Measurements from ENCODE around the gene AOX1. TPM values are rescaled to one million over a fixed set of nuclear protein-coding genes. Genes with fewer than 3 reads are reported as not detected.

AOX1 gene
- total RNA-seq, 1 experiment from 2014 or later, result 5.1 TPM

DNA sequence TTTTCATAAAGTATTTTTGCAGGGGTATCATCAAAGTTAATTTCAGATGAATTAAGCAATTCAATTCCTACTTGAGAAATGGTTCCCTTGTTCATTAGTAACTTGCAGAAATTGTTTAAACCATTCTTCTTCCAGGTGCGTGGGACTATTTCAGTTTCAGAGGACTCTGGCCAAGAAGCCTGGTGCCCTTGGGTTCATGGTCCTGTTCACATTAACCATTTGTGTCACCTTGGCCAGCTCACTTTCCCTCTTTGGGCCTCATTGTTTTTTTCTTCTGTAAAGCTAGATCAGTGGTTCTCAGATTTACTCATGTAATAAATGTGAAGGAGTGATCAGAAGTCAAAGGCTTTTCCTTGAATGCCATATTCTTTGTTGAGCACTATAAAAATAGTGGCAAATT, 113.5 kb downstream of the AOX1 start:
- H3K4me1 ChIP-seq (replicated peaks; ENCODE audit: insufficient read depth), result peaks cover 8% of the 10 kb centered on the region
- H4K20me1 ChIP-seq (ENCODE audit: insufficient read depth), result no peaks in the 10 kb centered on the region
- no peak for DNase-seq
- no peak overlapping the region for H3K27ac ChIP-seq
- H3K4me2 ChIP-seq, result no peak overlapping the region
- no peaks in the 10 kb centered on the region for H3K9me2 ChIP-seq (ENCODE audit: insufficient read depth)
- H3K36me3 ChIP-seq (ENCODE audit: low read depth), result no peaks in the 10 kb centered on the region
- H3K79me2 ChIP-seq (ENCODE audit: low read depth), result no peaks in the 10 kb centered on the region
- TF ChIP-seq, protein P1, sequence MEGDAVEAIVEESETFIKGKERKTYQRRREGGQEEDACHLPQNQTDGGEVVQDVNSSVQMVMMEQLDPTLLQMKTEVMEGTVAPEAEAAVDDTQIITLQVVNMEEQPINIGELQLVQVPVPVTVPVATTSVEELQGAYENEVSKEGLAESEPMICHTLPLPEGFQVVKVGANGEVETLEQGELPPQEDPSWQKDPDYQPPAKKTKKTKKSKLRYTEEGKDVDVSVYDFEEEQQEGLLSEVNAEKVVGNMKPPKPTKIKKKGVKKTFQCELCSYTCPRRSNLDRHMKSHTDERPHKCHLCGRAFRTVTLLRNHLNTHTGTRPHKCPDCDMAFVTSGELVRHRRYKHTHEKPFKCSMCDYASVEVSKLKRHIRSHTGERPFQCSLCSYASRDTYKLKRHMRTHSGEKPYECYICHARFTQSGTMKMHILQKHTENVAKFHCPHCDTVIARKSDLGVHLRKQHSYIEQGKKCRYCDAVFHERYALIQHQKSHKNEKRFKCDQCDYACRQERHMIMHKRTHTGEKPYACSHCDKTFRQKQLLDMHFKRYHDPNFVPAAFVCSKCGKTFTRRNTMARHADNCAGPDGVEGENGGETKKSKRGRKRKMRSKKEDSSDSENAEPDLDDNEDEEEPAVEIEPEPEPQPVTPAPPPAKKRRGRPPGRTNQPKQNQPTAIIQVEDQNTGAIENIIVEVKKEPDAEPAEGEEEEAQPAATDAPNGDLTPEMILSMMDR (conservative IDR thresholded peaks at IDR 0.05), result no peak
- no peak for TF ChIP-seq EZH2 (IDR thresholded peaks at IDR 0.05; ENCODE audit: low read depth)
- H3K9me3 ChIP-seq (ENCODE audit: insufficient read depth, low read depth), result no peaks in the 10 kb centered on the region
- POLR2A ChIA-PET (ENCODE audit: unreplicated experiment), result no interaction called here
- peaks cover 7% of the 10 kb centered on the region; the same call in 1 of the 2 replicates for H3F3A ChIP-seq (ENCODE audit: insufficient read depth, low read depth)
- intact Hi-C loops (cut with micrococcal nuclease; ENCODE audit: unreplicated experiment), result no loop called here
- H3K4me3 ChIP-seq, result no peak overlapping the region
- no peak overlapping the region for H2AFZ ChIP-seq
- no TSS peak for BruUV-seq (replicated peaks)
- H3K27me3 ChIP-seq (ENCODE audit: insufficient read depth, low read depth), result no peaks in the 10 kb centered on the region
- CTCF ChIA-PET, result no interaction called here

DNA sequence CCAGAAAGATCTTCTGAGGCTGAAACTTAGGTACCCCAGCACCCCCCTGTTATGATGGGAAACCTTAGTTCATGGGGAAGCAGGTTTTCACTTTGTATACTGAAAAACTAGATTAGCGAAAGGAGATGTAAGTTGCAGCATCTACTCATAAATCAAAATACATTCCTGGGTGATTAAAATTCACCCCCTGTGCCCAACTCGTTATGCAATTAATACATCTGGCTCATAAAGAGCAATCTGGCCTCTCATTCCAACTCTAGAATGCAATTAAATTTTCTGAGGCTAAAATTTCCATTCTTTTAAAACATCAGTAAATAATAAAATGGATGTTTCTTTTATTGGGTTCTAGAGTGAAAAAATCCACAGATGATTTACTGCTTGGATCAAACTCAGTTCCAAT, 115.0 kb downstream of the AOX1 start:
- BruUV-seq (replicated peaks), result no TSS peak
- ChIA-PET CTCF (no interaction called here), POLR2A (ENCODE audit: unreplicated experiment) (no interaction called here)

DNA sequence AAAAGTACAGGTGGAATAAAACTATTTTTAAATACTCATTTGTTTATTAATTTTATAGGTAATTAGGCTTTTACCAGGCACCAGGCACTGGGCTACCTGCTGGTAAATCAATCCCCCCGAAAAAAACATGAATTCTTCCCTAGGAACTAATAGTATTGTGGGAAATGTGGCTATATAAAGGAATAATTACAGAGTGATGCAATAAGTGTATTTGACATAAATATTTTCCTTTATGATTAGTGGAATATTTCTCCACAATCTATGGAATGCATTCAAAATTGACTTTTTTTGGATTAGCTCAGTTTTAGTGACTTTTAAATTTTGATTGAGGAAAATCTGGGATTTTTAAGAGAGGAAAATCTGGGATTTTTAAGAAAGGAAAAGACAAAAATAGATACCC, 116.2 kb downstream of the AOX1 start:
- no peak overlapping the region for H3K4me2 ChIP-seq
- intact Hi-C loops (cut with micrococcal nuclease; ENCODE audit: unreplicated experiment), result loop anchor here (2.0 kb wide), 1 partner anchor 997 kb away; no protein-coding TSS in a partner anchor
- no TSS peak for BruUV-seq (replicated peaks)
- H3K9me2 ChIP-seq (ENCODE audit: insufficient read depth), result no peaks in the 10 kb centered on the region
- H3K27me3 ChIP-seq (ENCODE audit: insufficient read depth, low read depth), result no peaks in the 10 kb centered on the region
- H3K79me2 ChIP-seq (ENCODE audit: low read depth), result no peaks in the 10 kb centered on the region
- H2AFZ ChIP-seq, result no peak overlapping the region
- H3K4me3 ChIP-seq, result no peak overlapping the region
- no peak overlapping the region for H3K27ac ChIP-seq
- no peaks in the 10 kb centered on the region for H3K36me3 ChIP-seq (ENCODE audit: low read depth)
- TF ChIP-seq, protein P1 (conservative IDR thresholded peaks at IDR 0.05), result no peak
- TF ChIP-seq EZH2 (IDR thresholded peaks at IDR 0.05; ENCODE audit: low read depth), result no peak
- H3K9me3 ChIP-seq (ENCODE audit: insufficient read depth, low read depth), result no peaks in the 10 kb centered on the region
- H3K4me1 ChIP-seq (replicated peaks; ENCODE audit: insufficient read depth), result peaks cover 5% of the 10 kb centered on the region; the same call in 1 of the 2 replicates
- no peak for DNase-seq
- H4K20me1 ChIP-seq (ENCODE audit: insufficient read depth), result no peaks in the 10 kb centered on the region
- ChIA-PET POLR2A (ENCODE audit: unreplicated experiment) (no interaction called here), CTCF (interaction anchor here (0.7 kb wide), 1 partner anchor 1223 kb away, joined by 4 read pairs; no protein-coding TSS in a partner anchor)
- peaks cover 4% of the 10 kb centered on the region; the same call in 1 of the 2 replicates for H3F3A ChIP-seq (ENCODE audit: insufficient read depth, low read depth)

More for the DNA sequence above, 115.0 kb downstream of the AOX1 start:
- Histone ChIP-seq H3K79me2 (ENCODE audit: low read depth) (no peaks in the 10 kb centered on the region), H3K4me2 (no peak overlapping the region), H3K36me3 (ENCODE audit: low read depth) (no peaks in the 10 kb centered on the region), H3K4me3 (no peak overlapping the region), H3K9me2 (ENCODE audit: insufficient read depth) (no peaks in the 10 kb centered on the region), H3K27ac (no peak overlapping the region), H3K4me1 (replicated peaks; ENCODE audit: insufficient read depth) (peaks cover 5% of the 10 kb centered on the region; the same call in 1 of the 2 replicates), H3K9me3 (ENCODE audit: insufficient read depth, low read depth) (no peaks in the 10 kb centered on the region), H3F3A (ENCODE audit: insufficient read depth, low read depth) (peaks cover 4% of the 10 kb centered on the region; the same call in 1 of the 2 replicates), H3K27me3 (ENCODE audit: insufficient read depth, low read depth) (no peaks in the 10 kb centered on the region), H2AFZ (no peak overlapping the region), H4K20me1 (ENCODE audit: insufficient read depth) (no peaks in the 10 kb centered on the region)
- intact Hi-C loops (cut with micrococcal nuclease; ENCODE audit: unreplicated experiment), result no loop called here
- DNase-seq, result no peak
- TF ChIP-seq, protein P1 (conservative IDR thresholded peaks at IDR 0.05), result no peak
- no peak for TF ChIP-seq EZH2 (IDR thresholded peaks at IDR 0.05; ENCODE audit: low read depth)

Measured in PC-9 (cell line).